GM12874 (cell line): ENCODE results near the gene NRCAM.
A peak's percentile ranks its signal among the peaks of the same experiment; 100 is the strongest.

ENCODE experiments used
- TF ChIP-seq, protein P1 (sequence below): IDR thresholded peaks from 2 replicates; pipeline ENCODE4 v1.5.1; 2011; ENCODE audit warnings: low read depth, mild to moderate bottlenecking, control low read depth, low read length, moderate library complexity; ENCODE audit not compliant: insufficient read depth

The NRCAM gene

DNA sequence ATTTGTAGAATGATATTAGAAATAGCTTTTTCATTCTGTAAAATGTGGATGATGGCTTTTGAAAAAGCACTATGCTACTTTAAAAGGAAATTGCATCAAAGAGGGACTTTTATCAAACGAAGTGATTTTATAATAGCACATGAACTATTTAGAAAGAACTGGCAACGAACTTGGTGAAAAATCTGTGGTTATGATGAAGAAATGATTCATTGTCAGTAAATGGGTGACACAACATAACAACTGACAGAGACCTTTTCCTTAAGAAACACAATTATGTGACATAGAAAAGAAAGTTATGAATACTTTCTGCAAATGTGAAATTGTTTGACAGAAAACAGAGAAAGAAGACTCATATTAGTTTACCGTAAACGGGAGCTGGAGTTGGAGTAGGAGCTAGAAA, 265.3 kb downstream of the NRCAM start:
- TF ChIP-seq, protein P1, sequence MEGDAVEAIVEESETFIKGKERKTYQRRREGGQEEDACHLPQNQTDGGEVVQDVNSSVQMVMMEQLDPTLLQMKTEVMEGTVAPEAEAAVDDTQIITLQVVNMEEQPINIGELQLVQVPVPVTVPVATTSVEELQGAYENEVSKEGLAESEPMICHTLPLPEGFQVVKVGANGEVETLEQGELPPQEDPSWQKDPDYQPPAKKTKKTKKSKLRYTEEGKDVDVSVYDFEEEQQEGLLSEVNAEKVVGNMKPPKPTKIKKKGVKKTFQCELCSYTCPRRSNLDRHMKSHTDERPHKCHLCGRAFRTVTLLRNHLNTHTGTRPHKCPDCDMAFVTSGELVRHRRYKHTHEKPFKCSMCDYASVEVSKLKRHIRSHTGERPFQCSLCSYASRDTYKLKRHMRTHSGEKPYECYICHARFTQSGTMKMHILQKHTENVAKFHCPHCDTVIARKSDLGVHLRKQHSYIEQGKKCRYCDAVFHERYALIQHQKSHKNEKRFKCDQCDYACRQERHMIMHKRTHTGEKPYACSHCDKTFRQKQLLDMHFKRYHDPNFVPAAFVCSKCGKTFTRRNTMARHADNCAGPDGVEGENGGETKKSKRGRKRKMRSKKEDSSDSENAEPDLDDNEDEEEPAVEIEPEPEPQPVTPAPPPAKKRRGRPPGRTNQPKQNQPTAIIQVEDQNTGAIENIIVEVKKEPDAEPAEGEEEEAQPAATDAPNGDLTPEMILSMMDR = no peak

DNA sequence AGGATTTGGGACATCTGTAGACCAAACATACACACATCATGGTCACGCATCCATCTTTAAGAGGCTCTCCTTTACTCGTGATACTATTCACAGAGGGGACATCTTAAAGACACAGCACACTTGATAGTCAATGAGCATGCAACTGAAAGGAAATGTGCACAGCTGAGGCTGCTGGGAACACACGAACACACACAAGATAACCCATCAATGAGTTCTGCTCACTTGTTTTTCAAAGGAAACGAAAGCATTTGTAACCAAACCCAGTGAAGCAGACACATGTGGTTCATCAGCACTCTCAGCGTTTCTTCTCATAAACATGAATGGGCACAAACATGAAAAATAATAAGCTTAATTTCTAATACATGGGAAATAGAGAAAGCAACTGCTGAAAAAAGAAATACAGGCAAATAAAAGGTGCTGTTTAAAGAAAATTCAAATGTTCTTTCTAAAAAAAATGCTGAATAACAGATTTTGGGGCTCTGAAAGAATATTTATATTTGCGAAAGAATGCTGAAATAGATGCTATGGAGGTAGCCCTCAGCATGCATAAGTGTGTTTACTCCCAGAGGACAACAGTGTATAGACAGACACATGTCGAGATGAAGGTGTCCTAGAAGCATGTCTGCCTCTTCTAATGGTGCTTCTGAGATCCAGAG, 266.4 kb downstream of the NRCAM start:
- TF ChIP-seq, protein P1 = no peak

DNA sequence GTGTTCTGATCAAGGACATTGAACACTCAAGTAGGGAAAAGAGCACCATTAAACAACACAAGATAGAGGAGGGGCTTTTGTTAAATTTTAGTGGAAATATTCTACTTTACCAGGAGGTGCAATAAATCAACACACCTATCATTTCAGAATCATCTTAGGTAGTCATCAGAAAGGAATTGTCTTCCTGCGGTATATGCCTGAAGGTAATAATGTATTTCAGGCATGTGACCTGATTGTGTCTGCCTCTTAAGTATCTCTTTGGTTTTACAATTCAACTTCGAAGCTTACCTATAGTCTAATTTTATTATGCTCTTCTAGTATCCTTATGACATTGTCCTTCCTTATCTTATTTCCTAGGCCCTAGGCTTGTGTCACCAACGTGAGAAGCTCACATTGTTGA, 267.5 kb downstream of the NRCAM start:
- TF ChIP-seq, protein P1 = no peak

DNA sequence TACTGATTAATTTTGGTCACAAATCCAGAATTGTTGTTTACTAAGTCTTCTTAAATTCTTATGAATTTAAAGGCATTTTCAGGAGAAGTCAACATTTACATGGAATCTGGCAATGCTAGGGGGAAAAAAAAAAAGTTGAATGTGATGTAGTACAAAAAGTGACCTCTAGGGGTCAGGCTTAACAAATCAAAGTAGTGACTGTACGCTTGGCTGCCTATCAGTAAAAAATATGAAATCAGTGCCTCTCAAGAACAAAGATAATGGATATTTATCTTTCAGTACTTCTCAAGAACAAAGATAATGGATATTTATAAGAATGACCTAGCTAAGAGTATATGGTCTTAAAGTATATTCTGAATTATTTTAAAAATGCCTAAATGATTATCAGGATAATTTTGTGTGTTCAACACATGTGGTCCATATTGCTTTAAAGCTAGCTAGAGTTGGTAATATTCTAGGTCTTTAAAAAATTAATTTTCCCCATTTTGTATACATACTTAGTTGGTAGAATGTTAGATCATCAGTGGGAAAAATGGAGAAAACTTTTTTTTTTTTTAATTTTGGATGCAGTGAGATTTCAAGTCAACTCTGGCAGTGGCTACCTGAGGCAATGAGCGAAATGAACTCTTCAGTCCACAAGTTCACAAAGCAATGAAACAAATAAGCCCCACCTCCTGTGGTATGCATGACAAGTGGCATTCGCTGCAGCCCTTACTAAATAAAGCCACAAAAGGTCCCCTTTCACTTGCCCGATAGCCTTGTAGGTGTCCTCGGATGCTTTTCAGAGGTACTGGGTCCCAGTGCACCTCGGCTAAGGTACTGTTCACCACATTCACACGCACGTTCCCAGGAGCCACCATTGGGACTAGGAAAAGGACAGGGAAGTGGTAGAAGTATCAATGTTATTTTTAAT, 274.9 kb downstream of the NRCAM start:
- TF ChIP-seq, protein P1 = peak; percentile 39; the same call in 1 of the 2 replicates

DNA sequence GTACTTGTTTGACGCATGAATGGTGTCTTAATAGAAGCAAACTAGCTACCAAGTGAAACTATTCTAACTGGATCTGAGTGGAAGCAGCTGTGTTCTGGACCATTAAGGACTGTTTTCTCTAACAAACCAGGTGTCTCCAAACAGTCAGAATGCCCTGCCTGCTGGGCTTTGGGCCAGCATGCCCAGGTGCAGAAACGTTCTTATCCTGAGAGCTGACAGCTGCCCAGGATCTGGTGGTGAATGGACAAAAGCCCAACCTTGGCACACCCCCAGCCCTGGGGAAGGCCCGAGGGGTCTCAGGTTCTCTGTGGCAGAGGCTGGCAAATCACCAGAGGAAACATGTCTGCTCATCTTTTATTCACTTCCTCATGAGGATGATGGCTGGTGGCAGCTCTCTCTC, 277.8 kb downstream of the NRCAM start:
- TF ChIP-seq, protein P1 = no peak

DNA sequence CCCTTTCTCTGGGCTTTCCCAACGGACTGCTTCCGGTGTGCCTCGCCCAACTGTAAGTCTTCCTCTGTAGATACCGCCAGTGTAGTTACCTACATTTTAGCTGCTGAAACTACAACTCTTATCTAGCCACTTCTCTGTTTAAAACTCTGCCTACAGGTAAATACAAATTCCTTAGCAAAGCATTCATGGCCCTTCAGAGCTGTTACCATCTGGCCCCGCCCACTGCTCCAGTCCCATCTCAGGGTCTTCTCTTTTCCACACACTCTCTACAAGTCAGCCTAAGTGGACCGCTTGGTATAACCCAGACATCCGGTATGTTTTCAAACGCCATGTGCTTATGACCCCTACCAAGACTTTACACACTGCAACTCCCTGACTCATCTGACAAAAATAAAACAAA, 285.1 kb downstream of the NRCAM start:
- TF ChIP-seq, protein P1 = no peak

DNA sequence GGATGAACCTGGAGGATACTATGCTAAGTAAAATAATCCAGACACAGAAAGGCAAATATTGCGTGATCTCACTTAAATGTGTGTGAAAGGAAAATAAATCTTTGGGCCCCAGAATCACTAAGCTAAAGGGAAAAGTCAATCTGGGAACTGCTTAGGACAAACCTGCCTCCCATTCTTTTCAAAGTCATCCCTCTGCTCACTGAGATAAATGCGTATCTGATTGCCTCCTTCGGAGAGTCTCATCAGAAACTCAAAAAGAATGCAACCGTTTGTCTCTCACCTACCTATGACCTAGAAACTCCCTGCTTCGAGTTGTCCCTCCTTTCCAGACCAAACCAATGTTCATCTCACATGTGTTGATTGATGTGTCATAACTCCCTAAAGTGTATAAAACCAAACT, 286.0 kb downstream of the NRCAM start:
- TF ChIP-seq, protein P1 = no peak
